ENCODE measurements around the gene TRAF2.

The TRAF2 gene

DNA sequence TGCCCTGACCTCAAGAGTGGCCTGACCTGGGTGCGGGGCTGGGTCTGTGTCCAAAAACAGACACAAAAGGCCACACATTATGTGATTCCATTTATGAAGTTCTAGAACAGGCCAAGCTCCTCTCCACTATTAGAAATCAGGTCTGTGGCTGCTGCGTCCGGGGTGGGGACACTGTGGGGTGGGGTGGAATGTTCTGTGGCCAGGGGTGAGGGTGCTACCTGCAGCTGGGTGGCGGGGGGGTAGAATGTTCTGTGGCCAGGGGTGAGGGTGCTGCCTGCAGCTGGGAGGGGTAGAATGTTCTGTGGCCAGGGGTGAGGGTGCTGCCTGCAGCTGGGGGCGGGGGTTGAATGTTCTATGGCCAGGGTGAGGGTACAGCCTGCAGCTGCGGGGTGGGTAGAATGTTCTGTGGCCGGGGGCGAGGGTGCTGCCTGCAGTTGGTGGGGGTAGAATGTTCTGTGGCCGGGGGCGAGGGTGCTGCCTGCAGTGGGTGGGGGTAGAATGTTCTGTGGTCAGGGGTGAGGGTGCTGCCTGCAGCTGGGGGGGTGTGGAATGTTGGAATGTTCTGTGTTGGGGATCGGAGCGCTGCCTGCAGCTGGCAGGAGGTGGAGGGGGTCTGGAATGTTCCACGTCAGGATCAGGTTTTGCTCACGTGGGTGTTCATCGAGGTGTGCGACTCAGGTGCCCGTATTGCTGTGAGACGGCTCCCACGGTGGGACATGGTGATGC, 74.1 kb downstream of the TRAF2 start:
- TF ChIP-seq ZNF8 (CRISPR knock-in tag; IDR thresholded peaks at IDR 0.05) (no peak), PPARA (CRISPR knock-in tag; IDR thresholded peaks at IDR 0.05; ENCODE audit: borderline replicate concordance) (no peak), CSDC2 (CRISPR knock-in tag; IDR thresholded peaks at IDR 0.05) (no peak), ARNTL (CRISPR knock-in tag; IDR thresholded peaks at IDR 0.05; ENCODE audit: borderline replicate concordance, low read depth) (no peak), TOX (CRISPR knock-in tag; IDR thresholded peaks at IDR 0.05; ENCODE audit: borderline replicate concordance) (no peak), OSR1 (CRISPR knock-in tag; IDR thresholded peaks at IDR 0.05) (no peak), ZNF70 (CRISPR knock-in tag; IDR thresholded peaks at IDR 0.05) (no peak)
- TF ChIP-seq, protein P1, sequence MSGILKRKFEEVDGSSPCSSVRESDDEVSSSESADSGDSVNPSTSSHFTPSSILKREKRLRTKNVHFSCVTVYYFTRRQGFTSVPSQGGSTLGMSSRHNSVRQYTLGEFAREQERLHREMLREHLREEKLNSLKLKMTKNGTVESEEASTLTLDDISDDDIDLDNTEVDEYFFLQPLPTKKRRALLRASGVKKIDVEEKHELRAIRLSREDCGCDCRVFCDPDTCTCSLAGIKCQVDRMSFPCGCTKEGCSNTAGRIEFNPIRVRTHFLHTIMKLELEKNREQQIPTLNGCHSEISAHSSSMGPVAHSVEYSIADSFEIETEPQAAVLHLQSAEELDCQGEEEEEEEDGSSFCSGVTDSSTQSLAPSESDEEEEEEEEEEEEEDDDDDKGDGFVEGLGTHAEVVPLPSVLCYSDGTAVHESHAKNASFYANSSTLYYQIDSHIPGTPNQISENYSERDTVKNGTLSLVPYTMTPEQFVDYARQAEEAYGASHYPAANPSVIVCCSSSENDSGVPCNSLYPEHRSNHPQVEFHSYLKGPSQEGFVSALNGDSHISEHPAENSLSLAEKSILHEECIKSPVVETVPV (CRISPR knock-in tag; IDR thresholded peaks at IDR 0.05), result no peak
- TF ChIP-seq, protein P2, sequence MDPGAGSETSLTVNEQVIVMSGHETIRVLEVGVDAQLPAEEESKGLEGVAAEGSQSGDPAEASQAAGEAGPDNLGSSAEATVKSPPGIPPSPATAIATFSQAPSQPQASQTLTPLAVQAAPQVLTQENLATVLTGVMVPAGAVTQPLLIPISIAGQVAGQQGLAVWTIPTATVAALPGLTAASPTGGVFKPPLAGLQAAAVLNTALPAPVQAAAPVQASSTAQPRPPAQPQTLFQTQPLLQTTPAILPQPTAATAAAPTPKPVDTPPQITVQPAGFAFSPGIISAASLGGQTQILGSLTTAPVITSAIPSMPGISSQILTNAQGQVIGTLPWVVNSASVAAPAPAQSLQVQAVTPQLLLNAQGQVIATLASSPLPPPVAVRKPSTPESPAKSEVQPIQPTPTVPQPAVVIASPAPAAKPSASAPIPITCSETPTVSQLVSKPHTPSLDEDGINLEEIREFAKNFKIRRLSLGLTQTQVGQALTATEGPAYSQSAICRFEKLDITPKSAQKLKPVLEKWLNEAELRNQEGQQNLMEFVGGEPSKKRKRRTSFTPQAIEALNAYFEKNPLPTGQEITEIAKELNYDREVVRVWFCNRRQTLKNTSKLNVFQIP (CRISPR knock-in tag; IDR thresholded peaks at IDR 0.05; ENCODE audit: borderline replicate concordance, low read depth), result no peak
- ATAC-seq, result no peak

DNA sequence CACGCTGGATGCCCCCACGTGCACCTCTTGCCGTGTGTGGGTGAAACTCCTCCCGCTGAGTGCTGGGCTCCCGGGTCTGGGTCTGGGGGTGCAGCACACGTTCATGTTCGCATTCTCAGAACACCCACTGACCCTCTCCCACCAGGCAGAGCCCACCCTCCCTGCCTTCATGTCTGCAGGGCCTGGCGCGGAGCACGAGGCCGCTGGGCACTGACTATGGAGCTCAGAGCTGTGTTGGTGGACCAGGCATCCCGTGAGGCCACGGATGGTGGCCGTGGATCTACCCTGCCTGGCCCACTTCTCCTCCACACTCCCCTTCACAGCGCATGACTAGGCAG, 74.6 kb downstream of the TRAF2 start:
- TF ChIP-seq PPARA (CRISPR knock-in tag; IDR thresholded peaks at IDR 0.05; ENCODE audit: borderline replicate concordance) (no peak), GLIS3 (CRISPR knock-in tag; IDR thresholded peaks at IDR 0.05) (no peak), RARB (CRISPR knock-in tag; IDR thresholded peaks at IDR 0.05) (no peak), ZNF565 (CRISPR knock-in tag; conservative IDR thresholded peaks at IDR 0.05; ENCODE audit: low read depth) (no peak), ISL1 (CRISPR knock-in tag; IDR thresholded peaks at IDR 0.05) (no peak), SNAI2 (CRISPR knock-in tag; IDR thresholded peaks at IDR 0.05) (no peak), CSDC2 (CRISPR knock-in tag; IDR thresholded peaks at IDR 0.05) (no peak), BACH2 (CRISPR knock-in tag; IDR thresholded peaks at IDR 0.05; ENCODE audit: borderline replicate concordance) (no peak), ZFP3 (CRISPR knock-in tag; IDR thresholded peaks at IDR 0.05) (no peak)
- TF ChIP-seq, protein P2 (CRISPR knock-in tag; IDR thresholded peaks at IDR 0.05; ENCODE audit: borderline replicate concordance, low read depth), result no peak
- TF ChIP-seq, protein P3, sequence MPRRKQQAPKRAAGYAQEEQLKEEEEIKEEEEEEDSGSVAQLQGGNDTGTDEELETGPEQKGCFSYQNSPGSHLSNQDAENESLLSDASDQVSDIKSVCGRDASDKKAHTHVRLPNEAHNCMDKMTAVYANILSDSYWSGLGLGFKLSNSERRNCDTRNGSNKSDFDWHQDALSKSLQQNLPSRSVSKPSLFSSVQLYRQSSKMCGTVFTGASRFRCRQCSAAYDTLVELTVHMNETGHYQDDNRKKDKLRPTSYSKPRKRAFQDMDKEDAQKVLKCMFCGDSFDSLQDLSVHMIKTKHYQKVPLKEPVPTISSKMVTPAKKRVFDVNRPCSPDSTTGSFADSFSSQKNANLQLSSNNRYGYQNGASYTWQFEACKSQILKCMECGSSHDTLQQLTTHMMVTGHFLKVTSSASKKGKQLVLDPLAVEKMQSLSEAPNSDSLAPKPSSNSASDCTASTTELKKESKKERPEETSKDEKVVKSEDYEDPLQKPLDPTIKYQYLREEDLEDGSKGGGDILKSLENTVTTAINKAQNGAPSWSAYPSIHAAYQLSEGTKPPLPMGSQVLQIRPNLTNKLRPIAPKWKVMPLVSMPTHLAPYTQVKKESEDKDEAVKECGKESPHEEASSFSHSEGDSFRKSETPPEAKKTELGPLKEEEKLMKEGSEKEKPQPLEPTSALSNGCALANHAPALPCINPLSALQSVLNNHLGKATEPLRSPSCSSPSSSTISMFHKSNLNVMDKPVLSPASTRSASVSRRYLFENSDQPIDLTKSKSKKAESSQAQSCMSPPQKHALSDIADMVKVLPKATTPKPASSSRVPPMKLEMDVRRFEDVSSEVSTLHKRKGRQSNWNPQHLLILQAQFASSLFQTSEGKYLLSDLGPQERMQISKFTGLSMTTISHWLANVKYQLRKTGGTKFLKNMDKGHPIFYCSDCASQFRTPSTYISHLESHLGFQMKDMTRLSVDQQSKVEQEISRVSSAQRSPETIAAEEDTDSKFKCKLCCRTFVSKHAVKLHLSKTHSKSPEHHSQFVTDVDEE (CRISPR knock-in tag; IDR thresholded peaks at IDR 0.05), result no peak
- TF ChIP-seq, protein P4, sequence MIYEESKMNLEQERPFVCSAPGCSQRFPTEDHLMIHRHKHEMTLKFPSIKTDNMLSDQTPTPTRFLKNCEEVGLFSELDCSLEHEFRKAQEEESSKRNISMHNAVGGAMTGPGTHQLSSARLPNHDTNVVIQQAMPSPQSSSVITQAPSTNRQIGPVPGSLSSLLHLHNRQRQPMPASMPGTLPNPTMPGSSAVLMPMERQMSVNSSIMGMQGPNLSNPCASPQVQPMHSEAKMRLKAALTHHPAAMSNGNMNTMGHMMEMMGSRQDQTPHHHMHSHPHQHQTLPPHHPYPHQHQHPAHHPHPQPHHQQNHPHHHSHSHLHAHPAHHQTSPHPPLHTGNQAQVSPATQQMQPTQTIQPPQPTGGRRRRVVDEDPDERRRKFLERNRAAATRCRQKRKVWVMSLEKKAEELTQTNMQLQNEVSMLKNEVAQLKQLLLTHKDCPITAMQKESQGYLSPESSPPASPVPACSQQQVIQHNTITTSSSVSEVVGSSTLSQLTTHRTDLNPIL (CRISPR knock-in tag; IDR thresholded peaks at IDR 0.05; ENCODE audit: low read depth), result no peak
- no peak for ATAC-seq

DNA sequence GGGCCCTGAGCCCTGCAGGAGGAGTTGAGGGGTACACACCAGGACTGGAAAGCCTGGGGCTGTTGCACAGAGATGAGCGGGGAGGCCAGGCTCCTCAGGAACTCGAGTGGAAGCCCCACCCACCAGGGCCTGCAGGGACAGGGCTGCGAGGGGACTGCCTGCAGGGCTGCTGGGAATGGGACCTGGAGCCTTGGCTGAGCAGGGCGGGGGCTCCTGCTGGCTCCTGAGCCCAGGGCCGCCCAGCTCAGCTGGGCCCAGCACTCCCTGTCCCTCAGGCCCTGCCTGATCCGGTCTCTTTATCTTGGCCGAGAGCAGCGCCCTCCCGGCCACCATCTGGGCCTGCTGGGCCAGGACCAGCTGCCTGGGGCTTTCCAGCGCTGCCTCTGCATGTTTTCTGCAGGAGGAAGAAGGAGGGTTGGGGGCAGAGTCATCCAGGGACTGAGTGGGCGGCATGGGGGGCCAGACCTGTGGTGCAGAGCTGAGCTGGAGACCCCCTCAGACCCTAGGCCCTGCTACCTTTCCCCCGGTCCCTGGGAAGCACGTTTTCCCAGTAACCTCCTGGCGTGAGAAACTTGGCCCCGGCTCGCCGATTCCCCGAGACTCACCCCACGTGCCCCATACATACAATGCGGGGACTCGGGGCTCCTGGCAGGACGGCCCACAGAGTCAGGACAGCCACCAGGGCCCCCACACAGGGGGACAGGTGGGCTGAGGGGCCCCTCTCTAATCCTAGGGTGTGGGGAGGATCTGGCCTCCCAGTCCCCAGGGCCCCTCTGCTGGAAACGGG, 75.2 kb downstream of the TRAF2 start:
- ATAC-seq, result no peak
- TF ChIP-seq, protein P2 (CRISPR knock-in tag; IDR thresholded peaks at IDR 0.05; ENCODE audit: borderline replicate concordance, low read depth), result no peak
- TF ChIP-seq RARB (CRISPR knock-in tag; IDR thresholded peaks at IDR 0.05), result no peak
- no peak for TF ChIP-seq ZFP30 (CRISPR knock-in tag; IDR thresholded peaks at IDR 0.05)
- no peak for TF ChIP-seq ZNF70 (CRISPR knock-in tag; IDR thresholded peaks at IDR 0.05)
- TF ChIP-seq ISL1 (CRISPR knock-in tag; IDR thresholded peaks at IDR 0.05), result no peak
- TF ChIP-seq CSDC2 (CRISPR knock-in tag; IDR thresholded peaks at IDR 0.05), result no peak
- TF ChIP-seq SNAI2 (CRISPR knock-in tag; IDR thresholded peaks at IDR 0.05), result no peak
- no peak for TF ChIP-seq TOX (CRISPR knock-in tag; IDR thresholded peaks at IDR 0.05; ENCODE audit: borderline replicate concordance)
- TF ChIP-seq GLIS3 (CRISPR knock-in tag; IDR thresholded peaks at IDR 0.05), result no peak
- no peak for TF ChIP-seq ARNTL (CRISPR knock-in tag; IDR thresholded peaks at IDR 0.05; ENCODE audit: borderline replicate concordance, low read depth)
